GM19455 (cell line): Measurements from ENCODE around the gene VPS8.

Experiments
- ATAC-seq: cut with Tn5 transposase; IDR thresholded peaks from one replicate; pipeline ENCODE4 v1.9.1; 2021; ENCODE audit not compliant: unreplicated experiment

VPS8 gene

DNA sequence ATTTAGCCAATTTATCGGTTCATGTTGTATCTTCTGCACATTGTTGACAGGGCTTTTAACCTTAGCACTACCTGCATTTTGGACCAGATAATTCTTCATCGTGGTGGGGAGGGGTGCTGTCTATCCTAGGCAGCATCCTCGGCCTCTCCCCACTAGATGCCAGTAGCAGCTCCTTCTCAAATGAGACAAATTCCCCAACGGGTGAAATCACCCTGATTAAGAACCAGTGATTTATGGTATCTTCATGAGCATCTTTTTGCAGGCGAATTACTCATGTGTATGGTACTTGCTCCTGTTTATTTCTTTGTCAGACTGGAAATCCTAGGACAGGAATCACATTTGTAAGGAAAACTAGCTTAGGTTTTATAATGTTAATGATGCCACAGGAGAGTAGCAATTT is 272.9 kb downstream of the VPS8 start:
- ATAC-seq, result no peak

DNA sequence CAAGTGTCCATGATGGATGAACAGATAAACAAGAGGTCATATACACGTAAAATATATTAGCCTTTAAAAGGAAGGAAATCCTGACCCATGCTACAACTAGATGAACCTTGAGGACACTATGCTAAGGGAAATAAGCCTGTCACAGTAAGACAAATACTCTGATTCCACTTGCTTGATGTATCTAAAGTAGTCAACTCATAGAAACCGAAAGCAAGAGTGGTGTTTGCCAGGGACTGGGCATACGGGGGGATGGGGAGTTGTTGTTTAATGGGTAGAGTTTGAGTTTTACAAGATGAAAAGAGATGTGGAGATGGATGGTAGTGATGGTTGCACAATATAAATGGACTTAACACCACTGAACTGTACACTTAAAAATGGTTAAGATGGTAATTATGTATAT is 275.5 kb downstream of the VPS8 start:
- no peak for ATAC-seq

DNA sequence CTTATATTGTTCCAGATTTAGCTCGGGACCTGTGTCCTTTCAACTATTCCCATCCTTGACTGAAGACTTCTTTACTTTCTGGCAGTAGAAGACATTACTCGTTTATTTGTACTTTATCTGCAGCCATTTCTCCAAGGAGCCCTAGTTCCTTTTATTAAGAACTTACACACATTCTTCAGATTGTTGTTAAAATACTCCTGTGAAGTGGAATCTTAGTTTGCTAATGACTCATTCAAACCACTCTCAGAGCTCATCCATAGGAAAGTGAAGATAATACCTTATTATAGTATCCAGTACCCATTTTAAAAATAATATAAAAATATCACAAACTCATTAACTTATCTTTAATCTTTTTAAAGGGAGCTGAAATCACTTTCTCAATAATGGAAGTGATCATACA is 277.4 kb downstream of the VPS8 start:
- ATAC-seq, result no peak

DNA sequence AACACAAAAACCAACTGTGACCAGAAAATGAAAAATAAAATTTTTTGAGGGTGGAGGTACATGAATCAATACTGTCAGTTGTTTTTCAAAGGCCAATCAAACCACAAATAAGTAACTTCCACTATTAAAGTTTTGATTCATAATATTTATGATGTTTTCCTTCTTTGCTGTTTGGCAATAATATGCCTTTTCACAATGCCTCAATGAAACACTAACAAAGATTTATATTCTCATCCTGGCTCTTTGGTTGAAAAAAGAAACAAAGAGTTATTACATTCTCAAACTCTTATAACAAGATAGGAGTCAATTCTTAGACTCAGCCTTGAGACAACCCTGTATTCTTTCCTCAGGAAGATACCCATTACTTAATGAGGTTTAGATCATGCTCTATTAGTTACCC is 277.8 kb downstream of the VPS8 start:
- no peak for ATAC-seq

DNA sequence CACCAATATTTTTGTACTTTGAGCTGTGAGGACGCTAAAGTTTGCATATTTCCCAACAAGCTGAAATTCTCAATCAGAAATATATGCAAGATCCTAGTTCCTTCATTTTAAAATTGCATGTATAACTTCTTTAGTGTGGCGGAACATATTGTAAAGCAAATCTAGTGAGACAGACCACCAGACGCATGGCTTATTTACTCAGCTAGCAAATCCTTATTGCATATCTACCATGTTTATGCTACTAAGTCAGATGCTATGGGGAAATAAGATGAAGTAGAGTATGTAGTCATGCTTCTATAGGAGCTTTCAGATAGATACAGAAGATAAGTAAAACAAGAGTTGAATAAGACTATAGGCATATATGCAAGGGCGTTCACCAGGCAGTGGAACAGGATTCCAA is 278.8 kb downstream of the VPS8 start:
- ATAC-seq, result no peak

DNA sequence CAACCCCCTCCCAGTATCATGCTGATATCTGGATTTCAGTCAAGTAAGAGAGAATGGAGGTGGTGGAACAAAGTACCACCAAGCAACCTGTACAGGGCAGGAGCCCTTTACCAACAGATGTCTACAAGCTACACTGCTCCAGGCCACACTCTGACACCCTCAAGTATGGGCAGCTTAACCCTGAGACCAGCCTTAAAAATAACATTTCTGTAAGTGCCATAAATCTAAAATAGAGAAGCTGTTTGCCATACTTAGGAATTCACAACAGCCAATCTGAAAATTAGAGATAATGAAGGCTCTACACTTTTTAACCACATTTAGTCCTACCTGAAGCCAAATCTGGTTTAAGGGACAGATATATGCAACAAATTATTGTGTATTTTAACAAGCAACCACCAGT is 281.1 kb downstream of the VPS8 start:
- ATAC-seq, result no peak

DNA sequence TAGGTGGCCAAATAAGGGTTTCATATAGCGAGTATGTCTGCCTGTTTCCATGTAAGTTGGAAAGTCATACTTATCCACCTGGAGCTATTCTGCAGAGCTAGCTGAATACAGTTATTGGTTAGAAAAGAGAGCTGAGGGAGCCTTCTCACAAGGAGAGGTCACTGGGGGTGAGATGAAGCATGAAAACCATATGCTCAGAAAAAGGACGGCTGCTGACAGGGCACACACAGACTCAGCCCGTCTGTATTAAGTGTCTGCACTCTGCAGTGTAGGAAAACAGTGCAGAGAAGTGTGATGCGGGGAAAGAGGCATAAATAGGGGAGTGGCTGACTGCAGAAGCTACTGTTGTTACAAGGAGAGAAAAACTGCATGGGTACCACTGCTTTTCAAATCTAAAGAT is 282.7 kb downstream of the VPS8 start:
- ATAC-seq, result no peak
